HCT116 (cell line): Measurements from ENCODE around the gene GADD45G. TPM values are rescaled to one million over a fixed set of nuclear protein-coding genes. Genes with fewer than 3 reads are reported as not detected.

Source experiments
- ATAC-seq: fragments of 200-7000 bp; cut with Tn5 transposase; 2 replicates; pipeline ENCODE4 v1.9.1; 2020; ENCODE audit warnings: mild to moderate bottlenecking, moderate library complexity
- BruUV-seq: library from RNA; stranded (reverse); fragments of 400-500 nt; replicated peaks from 2 replicates; lab custom pipeline; 2021; lab: Mats Ljungman, UMichigan
- CTCF ChIA-PET: fragments of 300-600 bp; sonication (Branson Sonifier 250); formaldehyde crosslinking; loops from one replicate; lab custom pipeline; 2021; ENCODE audit warnings: antibody characterized with exemption; lab: Charles Lee
- POLR2A ChIA-PET: fragments of 300-600, 350-600 bp; sonication (Branson Sonifier 250); formaldehyde crosslinking; loops from one replicate; lab custom pipeline; 2021; ENCODE audit warnings: antibody characterized with exemption; lab: Charles Lee
- RAD21 ChIA-PET, 2 experiments: fragments of 300-600 bp; sonication (Branson Sonifier 250); formaldehyde crosslinking; loops; one replicate each; lab custom pipeline; 2023; ENCODE audit warnings: low total read pairs in 2 of 2; ENCODE audit not compliant: uncharacterized antibody in 2 of 2, unreplicated experiment in 2 of 2, low non-redundant PET in 1 of 2; lab: Charles Lee
- DNase-seq: peaks from one replicate; pipeline ENCODE4 v3.0.0-alpha.2; 2010; ENCODE audit warnings: low read depth, low spot score
- H2AFZ ChIP-seq: fragments of 200-600 bp; shearing (Covaris generic), sonication (generic); 2 replicates; pipeline ENCODE4 v1.6.1; 2017; ENCODE audit warnings: low read depth, mixed run types, mixed read lengths, antibody characterized with exemption, low read length; ENCODE audit not compliant: poor library complexity, severe bottlenecking
- H3K27ac ChIP-seq: 2 replicates; pipeline ENCODE4 v1.5.1; 2012; ENCODE audit warnings: low read depth, low read length
- H3K27me3 ChIP-seq: fragments of 200-600 bp; sonication (generic); 2 replicates; pipeline ENCODE4 v1.6.1; 2016; ENCODE audit warnings: mixed run types, low read length, mixed read lengths; ENCODE audit not compliant: insufficient read depth
- H3K36me3 ChIP-seq, 2 experiments: fragments of 200-500 bp in 1 of 2; fragments of 200-600 bp in 1 of 2; sonication (Bioruptor generic) in 1 of 2; sonication (generic) in 1 of 2; 2 replicates each; pipeline versions ENCODE4 v1.5.1 to v1.6.1; 2014 to 2016; ENCODE audit warnings: low read length in 2 of 2, inconsistent platforms in 1 of 2, mixed read lengths in 1 of 2, mixed run types in 1 of 2; ENCODE audit not compliant: insufficient read depth in 2 of 2, control insufficient read depth in 1 of 2
- H3K4me1 ChIP-seq, 2 experiments: fragments of 200-600 bp in 1 of 2; sonication (generic) in 1 of 2; 2 replicates each; pipeline versions ENCODE4 v1.5.1 to v1.6.1; 2012 to 2017; ENCODE audit warnings: low read length in 2 of 2, inconsistent platforms in 1 of 2, mild to moderate bottlenecking in 1 of 2, mixed read lengths in 1 of 2, mixed run types in 1 of 2, moderate library complexity in 1 of 2; ENCODE audit not compliant: insufficient read depth in 2 of 2, control insufficient read depth in 1 of 2
- H3K4me2 ChIP-seq: fragments of 200-600 bp; sonication (generic); 2 replicates; pipeline ENCODE4 v1.6.1; 2017; ENCODE audit warnings: mixed run types, low read length, mixed read lengths
- H3K4me3 ChIP-seq, 2 experiments: fragments of 200-600 bp in 1 of 2; sonication (generic) in 1 of 2; replicated peaks in 1 of 2; 2 replicates each; pipeline ENCODE4 v1.5.1; 2011 to 2016; ENCODE audit warnings: low read length in 2 of 2, control low read depth in 1 of 2, low read depth in 1 of 2, mild to moderate bottlenecking in 1 of 2, mixed read lengths in 1 of 2, mixed run types in 1 of 2
- H3K79me2 ChIP-seq: fragments of 200-600 bp; sonication (generic); 2 replicates; pipeline ENCODE4 v1.6.1; 2017; ENCODE audit warnings: mild to moderate bottlenecking, mixed run types, low read length, moderate library complexity, mixed read lengths; ENCODE audit not compliant: insufficient read depth
- H3K9ac ChIP-seq: fragments of 200-600 bp; sonication (generic); 2 replicates; pipeline ENCODE4 v1.6.1; 2016; ENCODE audit warnings: low read length, mixed read lengths
- H3K9me2 ChIP-seq: fragments of 200-600 bp; sonication (generic), shearing (Covaris generic); 2 replicates; pipeline ENCODE4 v1.6.1; 2017; ENCODE audit warnings: mixed run types, mild to moderate bottlenecking, moderate library complexity; ENCODE audit not compliant: insufficient read depth
- H3K9me3 ChIP-seq, 2 experiments: fragments of 200-500 bp in 1 of 2; fragments of 200-600 bp in 1 of 2; sonication (Bioruptor generic) in 1 of 2; sonication (generic) in 1 of 2; 2 replicates each; pipeline ENCODE4 v1.6.1; 2014 to 2017; ENCODE audit warnings: low read length in 2 of 2, mixed read lengths in 2 of 2, inconsistent platforms in 1 of 2, low read depth in 1 of 2, mild to moderate bottlenecking in 1 of 2, mixed run types in 1 of 2, moderate library complexity in 1 of 2; ENCODE audit not compliant: control insufficient read depth in 1 of 2, insufficient read depth in 1 of 2
- H4K20me1 ChIP-seq: fragments of 200-600 bp; sonication (generic), shearing (Covaris generic); 2 replicates; pipeline ENCODE4 v1.6.1; 2017; ENCODE audit warnings: mixed run types, mild to moderate bottlenecking, moderate library complexity; ENCODE audit not compliant: insufficient read depth
- ELF1 ChIP-seq: IDR thresholded peaks from 2 replicates; pipeline ENCODE4 v1.6.1; 2012; ENCODE audit warnings: low read depth, borderline replicate concordance
- JUND ChIP-seq: IDR thresholded peaks from 2 replicates; pipeline ENCODE4 v1.6.1; 2012
- POLR2AphosphoS5 ChIP-seq: IDR thresholded peaks from 2 replicates; pipeline ENCODE4 v1.6.1; 2011; ENCODE audit warnings: mild to moderate bottlenecking, low read depth, low read length, moderate library complexity
- YY1 ChIP-seq: IDR thresholded peaks from 2 replicates; pipeline ENCODE4 v1.6.1; 2011; ENCODE audit warnings: low read length, low read depth, moderate library complexity, mild to moderate bottlenecking; ENCODE audit not compliant: insufficient replicate concordance; ENCODE audit errors: extremely low read depth
- ZBTB33 ChIP-seq: IDR thresholded peaks from 2 replicates; pipeline ENCODE4 v1.6.1; 2011; ENCODE audit warnings: mild to moderate bottlenecking, low read length, moderate library complexity; ENCODE audit not compliant: insufficient replicate concordance; ENCODE audit errors: extremely low read depth
- ZFX ChIP-seq: fragments of 450-650 bp; IDR thresholded peaks from 2 replicates; pipeline ENCODE4 v1.6.1; 2017
- intact Hi-C: fragments of 100-400 bp; cut with micrococcal nuclease; formaldehyde crosslinking; loops from 2 replicates; pipeline ENCODE4 v1.10.0; 2022
- total RNA-seq: library from RNA; stranded (reverse); gene quantifications from one replicate; pipeline ENCODE4 v1.2.1, GENCODE V29; 2021; ENCODE audit not compliant: unreplicated experiment
- TF ChIP-seq, protein P1 (sequence below): IDR thresholded peaks from 2 replicates; pipeline ENCODE4 v1.6.1; 2012

GADD45G gene
- total RNA-seq, 1 experiment from 2014 or later = not detected

GRCh38 chr9:89600831-89601230, 4.0 kb upstream of the GADD45G start:
- Histone ChIP-seq H3K27me3 (peaks cover 37% of the 10 kb centered on the region), H3K4me2 (no peak overlapping the region), H3K4me3 (no peak overlapping the region), H3K79me2 (no peaks in the 10 kb centered on the region), H3K9me2 (no peaks in the 10 kb centered on the region), H3K27ac (no peak overlapping the region), H2AFZ (no peak overlapping the region), H4K20me1 (no peaks in the 10 kb centered on the region), H3K36me3 (no peaks in the 10 kb centered on the region), H3K9me3 (no peaks in the 10 kb centered on the region), H3K9ac (no peak overlapping the region), H3K4me1 (peaks cover 17 to 28% of the 10 kb centered on the region in 2 experiments)
- intact Hi-C loops = no loop called here
- POLR2A ChIA-PET = no interaction called here
- CTCF ChIA-PET = interaction anchor here (1.3 to 12.4 kb wide), 2 partner anchors 497 to 501 kb away, joined by 3 to 297 read pairs; no protein-coding TSS in a partner anchor
- ATAC-seq (no peak), DNase-seq (no peak)
- BruUV-seq = no TSS peak
- TF ChIP-seq, protein P1, sequence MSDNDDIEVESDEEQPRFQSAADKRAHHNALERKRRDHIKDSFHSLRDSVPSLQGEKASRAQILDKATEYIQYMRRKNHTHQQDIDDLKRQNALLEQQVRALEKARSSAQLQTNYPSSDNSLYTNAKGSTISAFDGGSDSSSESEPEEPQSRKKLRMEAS = no peak
- TF ChIP-seq ELF1 (no peak), JUND (no peak), ZFX (no peak)
- RAD21 ChIA-PET = no interaction called here

DNA sequence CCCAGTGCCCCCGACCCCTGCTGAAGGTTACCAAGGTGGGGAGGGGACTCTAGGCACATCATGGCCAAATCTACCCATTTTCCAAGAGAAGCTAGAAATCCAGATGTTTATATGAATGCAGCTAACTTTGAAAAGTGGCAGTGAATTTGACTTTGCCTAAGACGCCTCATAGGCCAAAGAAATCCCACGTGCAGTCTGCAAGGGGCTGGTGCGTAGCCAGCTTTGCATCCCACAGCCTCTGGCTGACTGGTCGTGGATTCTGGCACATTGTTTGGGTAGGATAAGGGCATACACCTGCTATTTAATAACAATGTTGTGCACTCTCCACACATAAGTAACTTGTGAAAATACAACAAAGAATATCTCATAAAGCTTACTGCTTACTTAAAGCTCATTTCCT, 3.5 kb upstream of the GADD45G start:
- no peak overlapping the region for H2AFZ ChIP-seq
- no peak for TF ChIP-seq POLR2AphosphoS5
- TF ChIP-seq YY1 = no peak
- TF ChIP-seq ZBTB33 = no peak
- no peak overlapping the region for H3K27ac ChIP-seq
- H3K4me3 ChIP-seq = no peak overlapping the region
- peaks cover 35% of the 10 kb centered on the region for H3K27me3 ChIP-seq
- H3K4me2 ChIP-seq = no peak overlapping the region
- ChIA-PET POLR2A (no interaction called here), CTCF (interaction anchor here (0.9 to 12.4 kb wide), 3 partner anchors 8 to 500 kb away, joined by 3 to 297 read pairs (median 3); no protein-coding TSS in a partner anchor), RAD21 (no interaction called here)
- no peaks in the 10 kb centered on the region for H3K36me3 ChIP-seq
- H3K9me2 ChIP-seq = no peaks in the 10 kb centered on the region
- ATAC-seq (no peak), DNase-seq (no peak)
- no peaks in the 10 kb centered on the region for H3K9me3 ChIP-seq
- intact Hi-C loops = no loop called here
- H3K9ac ChIP-seq = no peak overlapping the region
- H4K20me1 ChIP-seq = no peaks in the 10 kb centered on the region
- H3K4me1 ChIP-seq = peaks cover 20 to 33% of the 10 kb centered on the region in 2 experiments
- no TSS peak for BruUV-seq
- no peaks in the 10 kb centered on the region for H3K79me2 ChIP-seq
